Forelimb muscle (tissue), 1 donor: Measurements from ENCODE around the gene MLLT11. TPM values are rescaled to one million over a fixed set of nuclear protein-coding genes. Genes with fewer than 3 reads are reported as not detected.

Experiments used
- polyA plus RNA-seq: library from polyadenylated mRNA; unstranded; fragments of 120-200 nt; gene quantifications from one replicate; pipeline ENCODE4 v1.2.1, GENCODE V29; 2013; ENCODE audit not compliant: insufficient read length

The MLLT11 gene
- polyA plus RNA-seq, 1 donor = 10.4 TPM

Other genes starting within 250 kb of the MLLT11 start
- gene ARNT, start 183.8 kb upstream of the MLLT11 start, polyA plus RNA-seq = 34.5 TPM
- not detected for gene CTXND2, start 173.3 kb upstream of the MLLT11 start, polyA plus RNA-seq
- 38.6 TPM for gene SETDB1, start 134.0 kb upstream of the MLLT11 start, polyA plus RNA-seq
- gene CERS2, start 85.6 kb upstream of the MLLT11 start, polyA plus RNA-seq = 65.9 TPM
- gene ANXA9, start 78.1 kb upstream of the MLLT11 start, polyA plus RNA-seq = 2.5 TPM
- 17.7 TPM for gene MINDY1, start 53.5 kb upstream of the MLLT11 start, polyA plus RNA-seq
- 25.1 TPM for gene PRUNE1, start 51.9 kb upstream of the MLLT11 start, polyA plus RNA-seq
- gene BNIPL, start 23.8 kb upstream of the MLLT11 start, polyA plus RNA-seq = 0.70 TPM
- 6.5 TPM for gene C1orf56, start 12.6 kb upstream of the MLLT11 start, polyA plus RNA-seq
- gene CDC42SE1, start 775 bp upstream of the MLLT11 start, polyA plus RNA-seq = 53.3 TPM
- 5.2 TPM for gene GABPB2, start 10.4 kb downstream of the MLLT11 start, polyA plus RNA-seq
- 97.0 TPM for gene SEMA6C, start 86.2 kb downstream of the MLLT11 start, polyA plus RNA-seq
- gene TNFAIP8L2, start 96.3 kb downstream of the MLLT11 start, polyA plus RNA-seq = 1.7 TPM
- 12.2 TPM for gene LYSMD1, start 105.5 kb downstream of the MLLT11 start, polyA plus RNA-seq
- 40.0 TPM for gene SCNM1, start 105.7 kb downstream of the MLLT11 start, polyA plus RNA-seq
- gene TMOD4, start 115.6 kb downstream of the MLLT11 start, polyA plus RNA-seq = 43.2 TPM
- 46.7 TPM for gene VPS72, start 129.8 kb downstream of the MLLT11 start, polyA plus RNA-seq
- 36.6 TPM for gene PIP5K1A, start 138.2 kb downstream of the MLLT11 start, polyA plus RNA-seq
- 116 TPM for gene PSMD4, start 194.3 kb downstream of the MLLT11 start, polyA plus RNA-seq
- 11.9 TPM for gene ZNF687, start 221.9 kb downstream of the MLLT11 start, polyA plus RNA-seq